D341Med (cell line): ENCODE measurements around the gene PRSS1.
"Not testable (repeated sequence)": the region's sequence is repeated elsewhere in the genome, so short reads cannot be mapped to it uniquely, and the experiment has no call there.

Experiments
- DNase-seq: peaks from one replicate; pipeline ENCODE4 v3.0.0; 2012; ENCODE audit warnings: low spot score

Gene PRSS1

DNA sequence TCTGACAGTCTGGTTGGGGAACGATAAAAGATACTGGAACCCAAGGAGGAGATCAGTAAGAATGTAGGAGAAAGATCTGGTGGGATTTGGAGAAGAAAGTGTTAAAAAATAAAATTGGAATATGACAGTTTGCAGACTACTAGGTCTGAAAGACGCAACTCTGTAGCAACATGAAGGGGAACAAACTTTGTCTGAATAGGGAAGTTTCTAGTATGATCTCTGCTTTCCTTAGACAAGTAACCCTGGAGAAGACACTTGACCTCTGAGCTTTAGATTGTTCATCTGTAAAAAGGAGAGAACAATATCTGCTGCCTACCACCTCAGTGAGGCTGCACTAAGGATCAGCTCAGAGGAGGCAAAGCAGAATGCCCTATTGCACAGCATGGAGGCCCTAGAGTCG, 3.0 kb upstream of the PRSS1 start:
- DNase-seq: no peak

DNA sequence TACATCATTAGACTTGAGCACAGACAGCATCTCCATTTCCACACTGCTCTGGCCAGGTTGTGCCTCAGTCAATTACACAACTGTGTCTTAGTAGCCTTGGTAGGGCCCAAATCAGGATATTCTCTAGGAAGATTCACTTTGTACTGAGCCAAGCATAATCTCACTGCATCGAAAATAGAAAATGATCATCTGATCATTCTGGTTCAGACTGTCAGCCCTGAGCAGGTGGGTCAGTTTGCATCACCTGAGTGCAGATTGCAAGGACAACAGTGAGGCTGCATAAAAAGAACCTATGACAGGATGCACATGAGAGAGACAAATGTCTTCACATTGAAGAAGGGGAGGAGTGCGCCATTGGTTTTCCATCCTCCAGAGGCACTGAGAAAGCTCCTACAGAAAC, 862 bp upstream of the PRSS1 start:
- not testable (repeated sequence) for DNase-seq

GRCh38 chr7:142750321-142750938, 1.2 kb downstream of the PRSS1 start:
- no peak for DNase-seq

- DNase-seq: not testable (repeated sequence)
Measured at GRCh38 chr7:142751526-142752175, 2.4 kb downstream of the PRSS1 start.

- DNase-seq: no peak
Measured at GRCh38 chr7:142752376-142753225, 3.3 kb downstream of the PRSS1 start.

GRCh38 chr7:142753366-142753765, 4.1 kb downstream of the PRSS1 start:
- DNase-seq: no peak

GRCh38 chr7:142753925-142754491, 4.7 kb downstream of the PRSS1 start:
- DNase-seq: not testable (repeated sequence)

GRCh38 chr7:142754681-142755575, 5.7 kb downstream of the PRSS1 start:
- DNase-seq: no peak

- DNase-seq: not testable (repeated sequence)
Measured at GRCh38 chr7:142758312-142758711, 9.0 kb downstream of the PRSS1 start.

DNA sequence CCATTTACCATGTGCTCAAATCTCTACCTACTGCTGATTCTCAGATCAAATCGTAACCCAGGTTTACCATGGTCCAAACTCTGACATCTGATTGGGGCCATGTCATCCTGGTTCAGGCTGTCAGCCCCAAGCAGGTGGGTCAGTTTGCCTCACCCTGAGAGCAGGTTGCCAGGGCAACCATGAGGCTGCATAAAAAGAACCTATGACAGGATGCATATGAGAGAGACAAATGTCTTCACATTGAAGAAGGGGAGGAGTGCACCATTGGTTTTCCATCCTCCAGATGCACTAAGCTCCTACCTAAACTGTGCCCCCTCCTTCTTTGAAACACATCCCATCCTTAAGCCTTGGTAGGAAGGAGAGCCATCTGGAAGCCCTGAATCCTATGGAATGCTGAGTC, 10.2 kb downstream of the PRSS1 start:
- no peak for DNase-seq

- no peak for DNase-seq
Measured at GRCh38 chr7:142760071-142760642, 10.9 kb downstream of the PRSS1 start.

DNA sequence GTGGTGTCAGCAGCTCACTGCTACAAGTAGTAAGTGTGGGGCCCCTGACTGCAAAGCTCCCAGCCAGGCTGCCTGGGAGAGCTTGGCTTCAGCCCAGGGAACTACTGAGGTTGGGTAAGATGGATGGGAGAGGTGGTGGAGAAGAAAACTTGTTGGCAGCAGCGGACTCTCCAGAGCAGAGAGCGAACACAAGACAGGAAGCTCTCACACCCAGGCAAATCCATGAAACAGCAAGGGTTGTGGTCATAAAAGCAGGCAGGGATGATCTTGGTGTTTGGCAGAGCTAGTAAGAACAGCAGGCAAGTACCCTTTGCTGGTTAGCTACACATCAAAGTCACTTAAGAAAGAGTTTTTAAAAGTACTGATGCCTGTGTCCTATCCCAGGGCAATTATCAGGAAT, 12.3 kb downstream of the PRSS1 start:
- not testable (repeated sequence) for DNase-seq

GRCh38 chr7:142762104-142762503, 12.8 kb downstream of the PRSS1 start:
- DNase-seq: no peak

DNA sequence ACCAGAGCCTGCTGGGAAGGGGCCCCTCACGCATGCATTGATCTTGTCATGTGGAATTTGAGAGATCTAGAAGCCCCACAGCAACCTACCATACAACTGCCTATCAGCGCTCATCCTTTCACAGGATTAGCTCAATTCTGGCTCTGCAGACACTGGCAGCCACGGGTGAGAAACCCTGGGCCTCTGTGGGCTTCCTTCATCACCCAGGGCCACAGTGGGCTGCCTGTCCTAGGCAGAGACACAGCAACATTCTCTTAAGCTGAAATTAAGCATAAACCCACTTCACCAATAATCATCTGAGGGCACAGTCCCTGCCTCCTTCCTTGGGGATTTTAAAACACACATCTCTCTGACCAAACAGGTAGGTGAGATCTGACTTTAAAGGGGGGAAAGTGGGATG, 18.2 kb downstream of the PRSS1 start:
- DNase-seq: no peak

GRCh38 chr7:142767861-142768260, 18.6 kb downstream of the PRSS1 start:
- DNase-seq: no peak

DNA sequence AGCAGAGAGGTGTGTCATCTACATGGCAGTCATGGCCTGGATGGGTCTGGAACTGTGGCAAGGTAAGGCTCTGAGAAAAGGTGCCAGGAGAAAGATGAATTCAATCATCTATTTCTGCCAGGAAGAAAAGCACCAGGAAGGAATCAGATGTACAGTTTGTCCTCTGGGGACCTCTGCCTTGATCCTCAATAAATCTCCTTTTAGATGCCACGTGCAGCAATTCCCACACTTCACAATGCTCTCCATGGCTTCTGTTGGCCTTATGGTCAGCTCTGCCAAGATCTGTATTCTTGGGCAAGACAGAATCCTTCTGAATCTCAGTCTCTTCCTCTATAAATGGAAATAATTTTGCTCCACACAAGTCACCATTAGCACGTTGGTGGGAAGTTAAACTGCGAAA, 19.6 kb downstream of the PRSS1 start:
- DNase-seq: not testable (repeated sequence)

GRCh38 chr7:142770661-142771352, 21.5 kb downstream of the PRSS1 start, which contains the start of gene PRSS2:
PRSS2 (plus strand) TSS chr7:142770970; CDS start chr7:142770983, 13 bp downstream.
- no peak for DNase-seq

GRCh38 chr7:142771353-142771723, 22.1 kb downstream of the PRSS1 start:
- no peak for DNase-seq

GRCh38 chr7:142772051-142772450, 22.8 kb downstream of the PRSS1 start:
- no peak for DNase-seq

DNA sequence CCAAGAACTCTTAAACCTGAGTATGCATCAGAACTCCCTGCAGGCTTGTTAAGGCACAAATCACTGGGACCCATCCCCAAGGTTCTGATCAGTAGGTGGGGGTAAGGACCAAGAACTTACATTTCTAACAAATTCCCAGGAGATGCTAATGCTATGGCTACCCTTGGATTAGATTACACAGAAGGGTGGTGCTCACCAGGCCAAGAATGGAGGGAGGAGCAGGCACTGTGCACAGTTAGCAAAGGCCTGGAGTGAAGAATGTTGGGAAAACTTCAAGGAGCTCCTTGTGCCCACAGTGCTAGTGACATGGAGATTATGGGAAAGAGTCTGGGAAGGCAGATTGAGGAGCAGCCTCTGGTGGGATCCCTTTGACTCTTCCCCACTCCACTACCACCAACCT, 23.4 kb downstream of the PRSS1 start:
- DNase-seq: no peak

DNA sequence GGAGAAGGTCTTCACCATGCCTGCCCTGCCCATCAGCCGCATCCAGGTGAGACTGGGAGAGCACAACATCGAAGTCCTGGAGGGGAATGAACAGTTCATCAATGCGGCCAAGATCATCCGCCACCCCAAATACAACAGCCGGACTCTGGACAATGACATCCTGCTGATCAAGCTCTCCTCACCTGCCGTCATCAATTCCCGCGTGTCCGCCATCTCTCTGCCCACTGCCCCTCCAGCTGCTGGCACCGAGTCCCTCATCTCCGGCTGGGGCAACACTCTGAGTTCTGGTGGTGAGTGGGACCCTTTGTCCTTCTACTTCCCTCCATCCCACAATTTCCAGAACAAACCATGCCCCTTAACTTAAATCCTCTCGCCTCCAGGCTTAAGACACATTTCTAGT, 24.0 kb downstream of the PRSS1 start:
- no peak for DNase-seq
